NB4 (cell line): ENCODE data around the gene PLD5.

Source experiments
- MYC ChIP-seq: IDR thresholded peaks from 2 replicates; pipeline ENCODE4 v1.6.1; 2011; ENCODE audit warnings: low read depth, low read length
- POLR2A ChIP-seq: IDR thresholded peaks from 2 replicates; pipeline ENCODE4 v1.6.1; 2011; ENCODE audit warnings: mild to moderate bottlenecking; ENCODE audit not compliant: insufficient read length; ENCODE audit errors: extremely low read depth
- TF ChIP-seq, protein P1 (sequence below): IDR thresholded peaks from one replicate; pipeline ENCODE4 v1.5.1; 2012; ENCODE audit warnings: low read depth, low read length
- TF ChIP-seq, protein P2 (sequence below): IDR thresholded peaks from 2 replicates; pipeline ENCODE4 v1.6.1; 2011; ENCODE audit warnings: low read depth, low read length

- TF ChIP-seq, protein P1, sequence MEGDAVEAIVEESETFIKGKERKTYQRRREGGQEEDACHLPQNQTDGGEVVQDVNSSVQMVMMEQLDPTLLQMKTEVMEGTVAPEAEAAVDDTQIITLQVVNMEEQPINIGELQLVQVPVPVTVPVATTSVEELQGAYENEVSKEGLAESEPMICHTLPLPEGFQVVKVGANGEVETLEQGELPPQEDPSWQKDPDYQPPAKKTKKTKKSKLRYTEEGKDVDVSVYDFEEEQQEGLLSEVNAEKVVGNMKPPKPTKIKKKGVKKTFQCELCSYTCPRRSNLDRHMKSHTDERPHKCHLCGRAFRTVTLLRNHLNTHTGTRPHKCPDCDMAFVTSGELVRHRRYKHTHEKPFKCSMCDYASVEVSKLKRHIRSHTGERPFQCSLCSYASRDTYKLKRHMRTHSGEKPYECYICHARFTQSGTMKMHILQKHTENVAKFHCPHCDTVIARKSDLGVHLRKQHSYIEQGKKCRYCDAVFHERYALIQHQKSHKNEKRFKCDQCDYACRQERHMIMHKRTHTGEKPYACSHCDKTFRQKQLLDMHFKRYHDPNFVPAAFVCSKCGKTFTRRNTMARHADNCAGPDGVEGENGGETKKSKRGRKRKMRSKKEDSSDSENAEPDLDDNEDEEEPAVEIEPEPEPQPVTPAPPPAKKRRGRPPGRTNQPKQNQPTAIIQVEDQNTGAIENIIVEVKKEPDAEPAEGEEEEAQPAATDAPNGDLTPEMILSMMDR: no peak
- TF ChIP-seq POLR2A (no peak), MYC (no peak)
- TF ChIP-seq, protein P2, sequence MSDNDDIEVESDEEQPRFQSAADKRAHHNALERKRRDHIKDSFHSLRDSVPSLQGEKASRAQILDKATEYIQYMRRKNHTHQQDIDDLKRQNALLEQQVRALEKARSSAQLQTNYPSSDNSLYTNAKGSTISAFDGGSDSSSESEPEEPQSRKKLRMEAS: no peak
These were observed 95.9 kb downstream of the PLD5 start for GRCh38 chr1:242428399-242429190.
